SU-DHL-6 (cell line): ENCODE measurements around the gene POLR3B.

Experiments used
- EZH2phosphoT487 ChIP-seq: fragments of 200-600 bp; sonication (generic), shearing (Covaris generic); conservative IDR thresholded peaks from 2 replicates; pipeline ENCODE4 v1.6.1; 2018; ENCODE audit warnings: mild to moderate bottlenecking, antibody characterized with exemption, low read length, moderate library complexity, mixed read lengths
- TF ChIP-seq, protein P1 (sequence below): fragments of 200-600 bp; sonication (generic); IDR thresholded peaks from one replicate; pipeline ENCODE4 v1.5.1; 2017; ENCODE audit warnings: antibody characterized with exemption, mild to moderate bottlenecking, low read length, moderate library complexity; ENCODE audit not compliant: insufficient read depth, poor library complexity, severe bottlenecking

DNA sequence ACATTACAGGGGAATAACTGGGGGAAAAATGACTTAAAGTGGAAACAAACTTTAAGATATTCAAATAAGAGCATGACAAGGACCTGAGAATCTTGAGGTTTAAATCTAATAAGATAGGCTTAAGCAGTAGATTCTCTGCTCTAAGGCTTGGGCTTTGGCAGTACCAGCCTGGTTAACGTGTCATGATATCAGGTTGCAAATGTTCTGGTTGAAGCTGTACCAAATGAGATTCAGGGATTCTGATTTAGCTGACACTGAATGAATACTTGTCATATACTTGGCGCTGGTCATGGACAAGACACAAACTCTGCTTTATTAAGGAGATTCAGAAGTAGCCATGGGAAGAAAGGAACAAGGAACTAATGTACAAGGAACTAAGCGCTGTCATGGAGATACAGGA is 48.9 kb upstream of the POLR3B start:
- TF ChIP-seq, protein P1, sequence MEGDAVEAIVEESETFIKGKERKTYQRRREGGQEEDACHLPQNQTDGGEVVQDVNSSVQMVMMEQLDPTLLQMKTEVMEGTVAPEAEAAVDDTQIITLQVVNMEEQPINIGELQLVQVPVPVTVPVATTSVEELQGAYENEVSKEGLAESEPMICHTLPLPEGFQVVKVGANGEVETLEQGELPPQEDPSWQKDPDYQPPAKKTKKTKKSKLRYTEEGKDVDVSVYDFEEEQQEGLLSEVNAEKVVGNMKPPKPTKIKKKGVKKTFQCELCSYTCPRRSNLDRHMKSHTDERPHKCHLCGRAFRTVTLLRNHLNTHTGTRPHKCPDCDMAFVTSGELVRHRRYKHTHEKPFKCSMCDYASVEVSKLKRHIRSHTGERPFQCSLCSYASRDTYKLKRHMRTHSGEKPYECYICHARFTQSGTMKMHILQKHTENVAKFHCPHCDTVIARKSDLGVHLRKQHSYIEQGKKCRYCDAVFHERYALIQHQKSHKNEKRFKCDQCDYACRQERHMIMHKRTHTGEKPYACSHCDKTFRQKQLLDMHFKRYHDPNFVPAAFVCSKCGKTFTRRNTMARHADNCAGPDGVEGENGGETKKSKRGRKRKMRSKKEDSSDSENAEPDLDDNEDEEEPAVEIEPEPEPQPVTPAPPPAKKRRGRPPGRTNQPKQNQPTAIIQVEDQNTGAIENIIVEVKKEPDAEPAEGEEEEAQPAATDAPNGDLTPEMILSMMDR = no peak
- no peak for TF ChIP-seq EZH2phosphoT487
